Left lung (tissue), 10 donors: Measurements from ENCODE around the gene TMEM256. TPM values are rescaled to one million over a fixed set of nuclear protein-coding genes. Genes with fewer than 3 reads are reported as not detected.

Experiments used
- ATAC-seq: fragments of 200-7000 bp; cut with Tn5 transposase; one replicate; pipeline ENCODE4 v1.9.1; 2020; ENCODE audit warnings: moderate library complexity
- DNase-seq, 4 donors: peaks; one replicate each; pipeline ENCODE4 v3.0.0-alpha.2; 2013 to 2020
- H3K27ac ChIP-seq, 2 donors: fragments of 200-600 bp; sonication (generic) in 1 of 2; one replicate each; pipeline versions ENCODE4 v1.5.0 to v1.8.0; 2020 to 2021
- H3K27me3 ChIP-seq, 2 donors: fragments of 200-600 bp; sonication (generic) in 1 of 2; one replicate each; pipeline versions ENCODE4 v1.5.0 to v1.8.0; 2020 to 2021
- H3K36me3 ChIP-seq, 2 donors: fragments of 200-600 bp; sonication (generic) in 1 of 2; one replicate each; pipeline versions ENCODE4 v1.5.0 to v1.8.0; 2020 to 2021
- H3K4me1 ChIP-seq, 2 donors: fragments of 200-600 bp; one replicate each; pipeline ENCODE4 v1.8.0; 2021
- H3K4me3 ChIP-seq, 2 donors: fragments of 200-600 bp; sonication (generic) in 1 of 2; one replicate each; pipeline versions ENCODE4 v1.5.0 to v1.8.0; 2020 to 2021; ENCODE audit warnings: mild to moderate bottlenecking in 1 of 2
- H3K9me3 ChIP-seq, 2 donors: fragments of 200-600 bp; sonication (generic) in 1 of 2; one replicate each; pipeline versions ENCODE4 v1.5.0 to v1.8.0; 2020 to 2021
- CTCF ChIP-seq, 2 donors: fragments of 200-600 bp; sonication (generic) in 1 of 2; IDR thresholded peaks; one replicate each; pipeline versions ENCODE4 v1.5.0 to v1.8.0; 2021; ENCODE audit warnings: antibody characterized with exemption in 2 of 2
- intact Hi-C, 2 donors: fragments of 100-400 bp; cut with DNase I; formaldehyde crosslinking; loops; one replicate each; pipeline versions ENCODE4 v1.11.2 to v1.14.2; 2022
- polyA plus RNA-seq, 6 donors: library from polyadenylated mRNA; unstranded; fragments of 120-200 nt; gene quantifications; one replicate each; pipeline ENCODE4 v1.2.1, GENCODE V29; 2013; ENCODE audit not compliant: insufficient read length in 6 of 6
- total RNA-seq, 2 donors: library from RNA; stranded (reverse); fragmentation: NEBNext Ultra II Directional; extraction: Animal tissue kit (Norgen Biotek cat#: 25700); gene quantifications; one replicate each; pipeline ENCODE4 v1.2.1, GENCODE V29; 2021
- donor health status: DM: no; HTN: yes; CAD: no.
- donor health status: DM: no; HTN: no; CAD: no.

TMEM256 gene
- total and polyA plus RNA-seq, 8 donors: 50.7 to 75.7 (median 71.5) TPM

GRCh38 chr17:7415784-7416183 is 11.9 kb upstream of the TMEM256 start:
- DNase-seq: peak in 1 of 4 donors; percentile 78
- H3K36me3 ChIP-seq: peaks cover 0 to 4% of the 10 kb centered on the region in 2 donors

GRCh38 chr17:7414837-7415236 is 10.9 kb upstream of the TMEM256 start:
- Histone ChIP-seq H3K27ac (no peak overlapping the region), H3K9me3 (no peaks in the 10 kb centered on the region), H3K4me3 (no peak overlapping the region), H3K36me3 (peaks cover 0 to 4% of the 10 kb centered on the region in 2 donors), H3K27me3 (no peaks in the 10 kb centered on the region), H3K4me1 (no peaks in the 10 kb centered on the region)
- TF ChIP-seq CTCF (IDR thresholded peaks at IDR 0.05): no peak
- ATAC-seq (no peak), DNase-seq (no peak)
- intact Hi-C loops: no loop called here

More at GRCh38 chr17:7415784-7416183, 11.9 kb upstream of the TMEM256 start:
- TF ChIP-seq CTCF (IDR thresholded peaks at IDR 0.05): no peak
- intact Hi-C loops: no loop called here
- Histone ChIP-seq H3K4me3 (no peak overlapping the region), H3K4me1 (no peaks in the 10 kb centered on the region), H3K9me3 (no peaks in the 10 kb centered on the region), H3K27me3 (no peaks in the 10 kb centered on the region), H3K27ac (no peak overlapping the region)
- no peak for ATAC-seq

GRCh38 chr17:7413346-7413985 is 9.6 kb upstream of the TMEM256 start:
- no peak for DNase-seq
- no peaks in the 10 kb centered on the region for H3K9me3 ChIP-seq

GRCh38 chr17:7411427-7411750 is 7.5 kb upstream of the TMEM256 start:
- Histone ChIP-seq H3K27me3 (peaks cover 0 to 17% of the 10 kb centered on the region in 2 donors), H3K4me1 (no peaks in the 10 kb centered on the region), H3K27ac (no peak overlapping the region), H3K9me3 (no peaks in the 10 kb centered on the region), H3K36me3 (no peaks in the 10 kb centered on the region), H3K4me3 (no peak overlapping the region)
- no peak for DNase-seq
- no peak for TF ChIP-seq CTCF (IDR thresholded peaks at IDR 0.05)
- intact Hi-C loops: no loop called here
- no peak for ATAC-seq

More at GRCh38 chr17:7413346-7413985, 9.6 kb upstream of the TMEM256 start:
- Histone ChIP-seq H3K4me1 (no peaks in the 10 kb centered on the region), H3K36me3 (peaks cover 0 to 4% of the 10 kb centered on the region in 2 donors), H3K27ac (no peak overlapping the region), H3K27me3 (peaks cover 0 to 5% of the 10 kb centered on the region in 2 donors), H3K4me3 (no peak overlapping the region)
- ATAC-seq: no peak
- intact Hi-C loops: no loop called here
- no peak for TF ChIP-seq CTCF (IDR thresholded peaks at IDR 0.05)

- Histone ChIP-seq H3K4me1 (no peaks in the 10 kb centered on the region), H3K27ac (no peak overlapping the region), H3K9me3 (no peaks in the 10 kb centered on the region), H3K27me3 (peaks cover 0 to 23% of the 10 kb centered on the region in 2 donors), H3K36me3 (no peaks in the 10 kb centered on the region), H3K4me3 (no peak overlapping the region)
- ATAC-seq (no peak), DNase-seq (no peak)
- intact Hi-C loops: no loop called here
- TF ChIP-seq CTCF (IDR thresholded peaks at IDR 0.05): no peak
These were observed 6.9 kb upstream of the TMEM256 start for GRCh38 chr17:7410634-7411426.
